Measurements from ENCODE around the gene SMIM29. TPM values are rescaled to one million over a fixed set of nuclear protein-coding genes. Genes with fewer than 3 reads are reported as not detected.

Gene SMIM29
- total RNA-seq, 1 donor from 2014 or later, result 13.9 TPM

- no peak overlapping the region for H3K27ac ChIP-seq (ENCODE audit: low read depth, low read length)
- TF ChIP-seq CTCF (IDR thresholded peaks at IDR 0.05; ENCODE audit: insufficient read depth, low read depth, low read length) (no peak), EZH2 (IDR thresholded peaks at IDR 0.05; ENCODE audit: insufficient read depth, low read length) (no peak)
- H3K4me2 ChIP-seq (ENCODE audit: low read length), result no peak overlapping the region
- H3K36me3 ChIP-seq (ENCODE audit: insufficient read depth, low read length), result no peaks in the 10 kb centered on the region
- Mint-ChIP-seq H3K27ac (ENCODE audit: unreplicated experiment) (no peak overlapping the region), H3K4me3 (ENCODE audit: unreplicated experiment) (no peak overlapping the region), H3K36me3 (ENCODE audit: low read depth, unreplicated experiment) (no peaks in the 10 kb centered on the region), H3K4me1 (ENCODE audit: low read depth, unreplicated experiment) (no peaks in the 10 kb centered on the region), H3K9me3 (ENCODE audit: unreplicated experiment) (no peaks in the 10 kb centered on the region), H3K27me3 (ENCODE audit: low read depth, unreplicated experiment) (peaks cover 20% of the 10 kb centered on the region)
- DNase-seq (ENCODE audit: low read depth) (no peak), FAIRE-seq (no peak)
- H2AFZ ChIP-seq (ENCODE audit: low read depth, low read length), result peak overlapping the region; percentile 3
- H3K27me3 ChIP-seq (ENCODE audit: insufficient read depth, low read length), result no peaks in the 10 kb centered on the region
- H3K4me1 ChIP-seq (ENCODE audit: insufficient read depth, low read length), result no peaks in the 10 kb centered on the region
- H4K20me1 ChIP-seq (ENCODE audit: insufficient read depth, low read length), result no peaks in the 10 kb centered on the region
- no peak overlapping the region for H3K9ac ChIP-seq (ENCODE audit: low read length)
- no peaks in the 10 kb centered on the region for H3K79me2 ChIP-seq (ENCODE audit: insufficient read depth, low read length)
- no peak overlapping the region for H3K4me3 ChIP-seq (ENCODE audit: insufficient read depth, low read depth, low read length)
- H3K9me3 ChIP-seq (ENCODE audit: insufficient read depth, low read depth, low read length), result peaks cover 5% of the 10 kb centered on the region
These were observed 43.3 kb downstream of the SMIM29 start for GRCh38 chr6:34205466-34205865.

DNA sequence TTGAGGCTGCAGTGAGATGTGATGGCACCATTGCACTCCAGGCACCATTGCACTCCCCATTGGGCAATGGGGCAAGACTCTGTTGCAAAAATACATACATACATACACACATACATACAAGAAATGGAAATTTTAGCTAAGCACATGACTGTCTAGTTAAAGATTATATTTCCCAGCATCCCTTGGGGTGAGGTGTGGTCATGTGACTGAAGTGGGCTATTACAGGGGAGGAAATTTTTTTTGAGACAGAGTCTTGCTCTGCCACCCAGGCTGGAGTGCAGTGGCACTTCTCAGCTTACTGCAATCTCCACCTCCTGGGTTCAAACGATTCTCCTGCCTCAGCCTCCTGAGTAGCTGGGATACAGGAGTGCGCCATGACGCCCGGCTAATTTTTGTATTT lies 44.1 kb downstream of the SMIM29 start:
- H3K79me2 ChIP-seq (ENCODE audit: insufficient read depth, low read length), result no peaks in the 10 kb centered on the region
- no peak for FAIRE-seq
- no peak overlapping the region for H3K9ac ChIP-seq (ENCODE audit: low read length)
- no peaks in the 10 kb centered on the region for H3K27me3 ChIP-seq (ENCODE audit: insufficient read depth, low read length)
- H3K36me3 ChIP-seq (ENCODE audit: insufficient read depth, low read length), result no peaks in the 10 kb centered on the region
- Mint-ChIP-seq H3K9me3 (ENCODE audit: unreplicated experiment) (no peaks in the 10 kb centered on the region), H3K27me3 (ENCODE audit: low read depth, unreplicated experiment) (peaks cover 20% of the 10 kb centered on the region), H3K27ac (ENCODE audit: unreplicated experiment) (no peak overlapping the region), H3K4me1 (ENCODE audit: low read depth, unreplicated experiment) (no peaks in the 10 kb centered on the region), H3K4me3 (ENCODE audit: unreplicated experiment) (no peak overlapping the region), H3K36me3 (ENCODE audit: low read depth, unreplicated experiment) (no peaks in the 10 kb centered on the region)
- H3K4me1 ChIP-seq (ENCODE audit: insufficient read depth, low read length), result no peaks in the 10 kb centered on the region
- H4K20me1 ChIP-seq (ENCODE audit: insufficient read depth, low read length), result no peaks in the 10 kb centered on the region
- peaks cover 5% of the 10 kb centered on the region for H3K9me3 ChIP-seq (ENCODE audit: insufficient read depth, low read depth, low read length)
- no peak overlapping the region for H3K4me3 ChIP-seq (ENCODE audit: insufficient read depth, low read depth, low read length)
- TF ChIP-seq EZH2 (IDR thresholded peaks at IDR 0.05; ENCODE audit: insufficient read depth, low read length) (no peak), CTCF (IDR thresholded peaks at IDR 0.05; ENCODE audit: insufficient read depth, low read depth, low read length) (no peak)
- H3K4me2 ChIP-seq (ENCODE audit: low read length), result no peak overlapping the region
- no peak overlapping the region for H2AFZ ChIP-seq (ENCODE audit: low read depth, low read length)
- DNase-seq (ENCODE audit: low read depth), result no peak
- no peak overlapping the region for H3K27ac ChIP-seq (ENCODE audit: low read depth, low read length)

DNA sequence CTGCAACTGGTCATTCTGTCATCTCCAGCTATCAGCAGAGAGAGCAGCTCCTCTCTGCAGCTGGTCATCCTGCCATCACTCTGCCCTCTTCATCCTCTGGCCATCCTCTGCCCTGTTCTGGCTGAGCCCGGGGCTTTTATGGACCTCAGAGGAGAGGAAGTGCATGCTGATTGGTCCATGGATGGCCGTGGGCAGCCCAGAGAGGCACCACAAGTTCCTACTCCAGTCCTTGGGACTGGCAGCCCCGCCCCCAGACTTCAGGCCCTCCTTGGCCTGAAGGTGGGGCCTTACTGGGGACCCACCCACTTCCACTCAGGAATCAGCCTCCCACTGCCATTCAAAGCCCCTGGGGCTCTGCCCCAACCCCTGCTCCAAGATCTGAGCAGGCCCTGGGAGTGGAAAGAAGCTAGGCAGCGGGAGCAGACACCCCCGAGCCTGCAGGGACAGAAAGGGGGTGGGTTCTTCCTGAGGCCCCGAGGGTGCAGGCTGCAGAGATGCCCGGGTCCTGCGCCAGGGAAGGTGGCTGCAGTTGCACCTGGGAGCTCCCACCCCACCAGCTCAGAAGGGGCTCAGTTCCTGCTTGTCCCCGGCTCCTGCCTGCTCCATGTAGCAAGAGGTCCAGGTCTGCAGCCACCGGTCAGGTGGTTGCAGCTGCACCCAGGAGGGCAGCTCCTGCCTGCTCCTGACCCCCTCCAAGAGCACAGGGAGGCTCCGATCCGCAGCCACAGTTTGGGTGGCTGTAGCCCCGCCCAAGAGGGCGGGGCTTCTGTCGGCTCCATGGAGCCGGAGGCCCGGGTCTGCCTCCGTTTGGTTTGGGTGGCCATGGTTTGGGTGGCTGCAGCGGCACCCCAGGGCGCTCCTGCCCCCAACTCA lies 46.2 kb downstream of the SMIM29 start:
- Histone ChIP-seq H3K4me3 (ENCODE audit: insufficient read depth, low read depth, low read length) (no peak overlapping the region), H4K20me1 (ENCODE audit: insufficient read depth, low read length) (no peaks in the 10 kb centered on the region), H3K36me3 (ENCODE audit: insufficient read depth, low read length) (no peaks in the 10 kb centered on the region), H3K27me3 (ENCODE audit: insufficient read depth, low read length) (no peaks in the 10 kb centered on the region), H3K9ac (ENCODE audit: low read length) (no peak overlapping the region), H2AFZ (ENCODE audit: low read depth, low read length) (no peak overlapping the region), H3K4me1 (ENCODE audit: insufficient read depth, low read length) (no peaks in the 10 kb centered on the region), H3K27ac (ENCODE audit: low read depth, low read length) (no peak overlapping the region), H3K79me2 (ENCODE audit: insufficient read depth, low read length) (no peaks in the 10 kb centered on the region), H3K4me2 (ENCODE audit: low read length) (no peak overlapping the region), H3K9me3 (ENCODE audit: insufficient read depth, low read depth, low read length) (peaks cover 5% of the 10 kb centered on the region)
- DNase-seq (ENCODE audit: low read depth), result no peak
- no peaks in the 10 kb centered on the region for H3K9me3 Mint-ChIP-seq (ENCODE audit: unreplicated experiment)
- TF ChIP-seq EZH2 (IDR thresholded peaks at IDR 0.05; ENCODE audit: insufficient read depth, low read length), result no peak
- no peak for TF ChIP-seq CTCF (IDR thresholded peaks at IDR 0.05; ENCODE audit: insufficient read depth, low read depth, low read length)
- FAIRE-seq, result no peak
- no peaks in the 10 kb centered on the region for H3K4me1 Mint-ChIP-seq (ENCODE audit: low read depth, unreplicated experiment)
- peaks cover 17% of the 10 kb centered on the region for H3K27me3 Mint-ChIP-seq (ENCODE audit: low read depth, unreplicated experiment)
- H3K27ac Mint-ChIP-seq (ENCODE audit: unreplicated experiment), result no peak overlapping the region
- no peak overlapping the region for H3K4me3 Mint-ChIP-seq (ENCODE audit: unreplicated experiment)
- no peaks in the 10 kb centered on the region for H3K36me3 Mint-ChIP-seq (ENCODE audit: low read depth, unreplicated experiment)
